GM12872 (cell line): Measurements from ENCODE around the gene ARSH.

Source experiments
- CTCF ChIP-seq: IDR thresholded peaks from 3 replicates; pipeline ENCODE4 v1.5.1; 2011; ENCODE audit warnings: low read depth, mild to moderate bottlenecking, low read length, moderate library complexity; ENCODE audit not compliant: insufficient read depth

Gene ARSH

GRCh38 chrX:3006495-3006894 is at the start of gene ARSH:
Gene ARSH (plus strand): TSS chrX:3006546. CDS start chrX:3006613, 67 bp downstream.
- TF ChIP-seq CTCF = no peak

- TF ChIP-seq CTCF = no peak
Observed at GRCh38 chrX:2958199-2958598, 48.1 kb upstream of the ARSH start.

- no peak for TF ChIP-seq CTCF
Observed at GRCh38 chrX:2960861-2961515, 45.4 kb upstream of the ARSH start.

- TF ChIP-seq CTCF = no peak
Observed at GRCh38 chrX:2962381-2962780, 44.0 kb upstream of the ARSH start.

- TF ChIP-seq CTCF = no peak
Observed at GRCh38 chrX:2965965-2966364, 40.4 kb upstream of the ARSH start.

- TF ChIP-seq CTCF = no peak
Observed at GRCh38 chrX:2967012-2967411, 39.3 kb upstream of the ARSH start.

GRCh38 chrX:2967584-2967983 is 38.8 kb upstream of the ARSH start:
- TF ChIP-seq CTCF = no peak
